ENCODE measurements around the gene BTLA.

BTLA gene

DNA sequence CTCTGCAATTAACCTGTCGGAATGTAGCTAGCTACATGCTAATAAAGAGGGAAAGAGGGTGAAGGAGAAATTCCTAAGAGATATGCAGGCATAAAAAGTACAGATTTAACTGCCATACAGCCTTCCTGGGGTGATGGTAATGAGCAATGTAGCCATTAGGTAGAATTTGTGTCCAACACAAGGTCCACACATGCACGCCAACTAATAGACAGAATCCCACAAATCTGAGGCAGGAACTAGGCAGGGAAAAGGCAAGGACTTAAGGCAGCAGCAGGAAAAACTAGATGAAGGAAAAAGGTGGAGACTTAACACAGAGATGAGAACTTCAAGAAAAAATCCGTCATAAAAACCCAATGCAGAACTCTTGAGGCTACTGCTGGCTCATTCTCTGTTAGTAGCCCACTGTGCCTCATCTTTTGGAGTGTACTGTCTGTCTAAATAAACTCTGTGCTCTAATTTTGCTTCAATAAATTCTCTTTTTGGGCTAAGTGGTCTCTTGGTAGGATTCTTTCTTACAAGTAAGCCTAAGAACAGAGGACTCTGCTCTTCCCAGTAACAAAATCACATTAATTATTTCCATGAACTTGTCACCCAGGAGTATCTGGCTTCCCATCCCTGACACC is 81.5 kb downstream of the BTLA start:
- TF ChIP-seq, protein P1, sequence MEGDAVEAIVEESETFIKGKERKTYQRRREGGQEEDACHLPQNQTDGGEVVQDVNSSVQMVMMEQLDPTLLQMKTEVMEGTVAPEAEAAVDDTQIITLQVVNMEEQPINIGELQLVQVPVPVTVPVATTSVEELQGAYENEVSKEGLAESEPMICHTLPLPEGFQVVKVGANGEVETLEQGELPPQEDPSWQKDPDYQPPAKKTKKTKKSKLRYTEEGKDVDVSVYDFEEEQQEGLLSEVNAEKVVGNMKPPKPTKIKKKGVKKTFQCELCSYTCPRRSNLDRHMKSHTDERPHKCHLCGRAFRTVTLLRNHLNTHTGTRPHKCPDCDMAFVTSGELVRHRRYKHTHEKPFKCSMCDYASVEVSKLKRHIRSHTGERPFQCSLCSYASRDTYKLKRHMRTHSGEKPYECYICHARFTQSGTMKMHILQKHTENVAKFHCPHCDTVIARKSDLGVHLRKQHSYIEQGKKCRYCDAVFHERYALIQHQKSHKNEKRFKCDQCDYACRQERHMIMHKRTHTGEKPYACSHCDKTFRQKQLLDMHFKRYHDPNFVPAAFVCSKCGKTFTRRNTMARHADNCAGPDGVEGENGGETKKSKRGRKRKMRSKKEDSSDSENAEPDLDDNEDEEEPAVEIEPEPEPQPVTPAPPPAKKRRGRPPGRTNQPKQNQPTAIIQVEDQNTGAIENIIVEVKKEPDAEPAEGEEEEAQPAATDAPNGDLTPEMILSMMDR (IDR thresholded peaks at IDR 0.05; ENCODE audit: low read depth, low read length) = no peak
- no peak overlapping the region for H3K4me3 ChIP-seq (ENCODE audit: low read depth, low read length)
- no peak for DNase-seq (ENCODE audit: low read depth, low spot score)
- in situ Hi-C loops (cut with HindIII; ENCODE audit: low sequenced_read_pairs) = no loop called here

DNA sequence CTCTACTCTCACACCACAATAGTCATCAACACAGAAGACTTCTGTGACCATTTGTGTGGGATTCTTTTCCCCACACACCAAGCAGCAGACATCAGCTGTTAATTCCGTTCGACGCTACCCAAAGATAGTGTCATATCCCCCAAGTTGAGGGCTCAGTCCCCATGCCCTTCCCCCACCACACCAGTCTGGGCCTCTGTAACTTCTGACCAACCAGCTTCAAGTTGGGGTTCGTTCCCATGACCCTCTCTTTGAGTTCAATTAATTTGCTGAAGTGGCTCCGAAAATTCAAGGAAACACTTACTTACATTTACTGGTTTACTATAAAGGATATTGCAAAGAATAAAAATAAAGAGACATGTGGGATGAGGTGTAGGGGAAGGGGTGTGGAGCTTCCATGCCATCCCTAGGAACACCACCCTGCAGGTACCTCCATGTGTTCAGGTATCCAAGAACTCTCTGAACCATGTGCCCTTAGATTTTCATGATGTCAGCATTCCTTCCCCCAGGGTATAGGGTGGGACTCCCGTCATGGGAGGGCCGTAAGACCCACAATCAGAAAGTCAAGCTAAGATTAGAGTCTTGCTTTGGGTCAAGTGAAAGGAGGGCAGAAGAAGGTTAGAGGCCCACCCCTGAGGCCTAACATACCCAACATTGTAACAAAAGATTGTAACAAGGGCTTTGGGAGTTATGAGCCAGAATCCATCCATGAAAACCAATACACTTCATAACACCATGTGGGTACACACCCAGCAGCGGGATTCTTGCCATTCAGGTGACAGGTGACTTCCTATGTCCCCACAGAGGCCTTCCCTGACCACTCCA is 82.7 kb downstream of the BTLA start:
- in situ Hi-C loops (cut with HindIII; ENCODE audit: low sequenced_read_pairs) = no loop called here

DNA sequence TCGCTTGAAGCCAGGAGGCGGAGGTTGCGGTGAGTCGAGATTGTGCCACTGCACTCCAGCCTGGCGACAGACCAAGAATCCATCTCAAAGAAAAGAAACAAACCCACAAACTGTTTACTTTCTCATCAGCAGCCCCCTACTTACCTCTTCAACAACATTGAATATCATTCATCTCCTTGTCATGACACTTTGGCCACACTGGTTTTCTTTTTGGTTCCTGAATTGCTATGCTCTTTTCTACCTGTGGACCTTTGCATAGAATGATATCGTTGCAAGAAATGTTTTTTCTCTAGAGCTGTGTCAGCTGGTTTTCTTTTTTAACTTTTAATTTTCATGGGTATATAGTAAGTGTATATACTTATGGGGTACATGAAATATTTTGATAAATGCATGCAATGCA is 83.9 kb downstream of the BTLA start:
- no peak for DNase-seq (ENCODE audit: low read depth, low spot score)
- no peak overlapping the region for H3K4me3 ChIP-seq (ENCODE audit: low read depth, low read length)
- in situ Hi-C loops (cut with HindIII; ENCODE audit: low sequenced_read_pairs) = no loop called here
- TF ChIP-seq, protein P1 (IDR thresholded peaks at IDR 0.05; ENCODE audit: low read depth, low read length) = no peak

More for the DNA sequence above, 82.7 kb downstream of the BTLA start:
- DNase-seq (ENCODE audit: low read depth, low spot score) = no peak
- TF ChIP-seq, protein P1 (IDR thresholded peaks at IDR 0.05; ENCODE audit: low read depth, low read length) = no peak
- H3K4me3 ChIP-seq (ENCODE audit: low read depth, low read length) = no peak overlapping the region
